ENCODE results near the gene NDST3.
A peak's percentile ranks its signal among the peaks of the same experiment; 100 is the strongest.

DNA sequence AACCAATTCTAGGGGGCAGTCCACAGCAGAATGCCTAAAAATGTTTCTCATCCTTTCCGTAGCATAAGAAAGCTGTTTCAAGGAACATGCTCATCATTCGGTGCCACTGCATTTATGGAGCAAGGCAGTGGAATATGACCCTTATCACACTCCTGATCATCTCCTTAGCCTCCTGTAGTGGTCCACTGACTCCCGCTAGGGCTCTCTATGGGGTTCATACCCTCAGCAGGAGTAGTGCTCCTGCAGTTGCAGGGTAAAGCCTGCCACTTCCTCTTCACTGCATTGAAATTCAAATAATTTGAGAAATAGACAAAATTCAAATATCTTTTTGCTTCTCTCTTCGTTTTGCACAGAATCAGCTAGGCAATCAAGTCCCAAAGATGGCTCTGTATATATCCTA lies 107.0 kb downstream of the NDST3 start:
- TF ChIP-seq EZH2 (IDR thresholded peaks at IDR 0.05; ENCODE audit: borderline replicate concordance, low read depth, low read length, severe bottlenecking) = no peak
- TF ChIP-seq, protein P1, sequence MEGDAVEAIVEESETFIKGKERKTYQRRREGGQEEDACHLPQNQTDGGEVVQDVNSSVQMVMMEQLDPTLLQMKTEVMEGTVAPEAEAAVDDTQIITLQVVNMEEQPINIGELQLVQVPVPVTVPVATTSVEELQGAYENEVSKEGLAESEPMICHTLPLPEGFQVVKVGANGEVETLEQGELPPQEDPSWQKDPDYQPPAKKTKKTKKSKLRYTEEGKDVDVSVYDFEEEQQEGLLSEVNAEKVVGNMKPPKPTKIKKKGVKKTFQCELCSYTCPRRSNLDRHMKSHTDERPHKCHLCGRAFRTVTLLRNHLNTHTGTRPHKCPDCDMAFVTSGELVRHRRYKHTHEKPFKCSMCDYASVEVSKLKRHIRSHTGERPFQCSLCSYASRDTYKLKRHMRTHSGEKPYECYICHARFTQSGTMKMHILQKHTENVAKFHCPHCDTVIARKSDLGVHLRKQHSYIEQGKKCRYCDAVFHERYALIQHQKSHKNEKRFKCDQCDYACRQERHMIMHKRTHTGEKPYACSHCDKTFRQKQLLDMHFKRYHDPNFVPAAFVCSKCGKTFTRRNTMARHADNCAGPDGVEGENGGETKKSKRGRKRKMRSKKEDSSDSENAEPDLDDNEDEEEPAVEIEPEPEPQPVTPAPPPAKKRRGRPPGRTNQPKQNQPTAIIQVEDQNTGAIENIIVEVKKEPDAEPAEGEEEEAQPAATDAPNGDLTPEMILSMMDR (IDR thresholded peaks at IDR 0.05; ENCODE audit: borderline replicate concordance, extremely low read depth, low read length, poor library complexity, severe bottlenecking) = peak; percentile 30

Measured in DND-41 (cell line).